ENCODE measurements around the gene OPTC.

The OPTC gene

DNA sequence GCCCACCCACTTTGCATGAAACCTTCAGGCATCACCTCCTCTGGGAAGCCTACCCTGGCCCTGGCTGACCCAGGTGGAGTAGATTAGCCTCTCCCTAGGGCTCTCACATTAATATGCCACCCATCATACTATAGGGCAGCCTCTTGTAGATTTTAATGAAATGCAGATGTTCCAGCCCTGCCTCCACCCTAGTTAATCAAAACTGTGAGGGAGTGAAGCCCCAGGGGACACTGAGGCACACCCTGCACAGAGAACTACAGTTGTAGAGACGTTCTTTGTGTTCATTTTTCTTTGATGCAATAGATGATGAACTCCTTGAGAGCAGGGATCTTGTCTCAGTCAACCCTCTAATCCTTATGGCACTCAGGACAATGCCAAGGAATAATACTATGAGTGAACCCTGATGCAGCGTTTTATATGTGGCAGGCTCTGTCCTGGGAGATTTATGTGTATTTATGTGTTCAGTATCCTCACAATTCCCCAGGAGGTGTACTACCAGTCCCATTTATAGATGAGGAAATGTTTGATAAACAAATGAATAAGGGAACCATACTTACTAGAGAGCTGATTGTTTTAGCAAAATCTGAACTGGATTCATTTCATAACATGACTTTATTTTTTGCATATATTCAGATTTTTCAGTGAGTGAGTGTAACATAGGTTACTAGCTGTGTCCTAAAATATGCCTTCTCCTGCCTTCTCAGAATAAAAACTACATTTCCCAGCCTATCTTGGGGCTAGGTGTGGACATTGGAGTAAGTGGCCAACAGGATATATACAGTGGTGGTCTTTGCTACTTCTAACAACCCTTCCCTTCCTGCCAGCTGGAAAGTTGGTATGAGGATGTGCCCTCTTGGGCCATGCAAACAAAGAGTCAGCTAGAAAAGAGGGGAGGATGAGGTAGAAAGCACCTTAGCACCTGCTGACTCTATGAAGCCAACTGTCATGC lies 41.8 kb upstream of the OPTC start:
- Histone ChIP-seq H3K27ac (peak overlapping the region in 1 of 2 donors; percentile 4), H3K4me3 (no peak overlapping the region)
- DNase-seq (ENCODE audit: low spot score) = no peak
- TF ChIP-seq, protein P1, sequence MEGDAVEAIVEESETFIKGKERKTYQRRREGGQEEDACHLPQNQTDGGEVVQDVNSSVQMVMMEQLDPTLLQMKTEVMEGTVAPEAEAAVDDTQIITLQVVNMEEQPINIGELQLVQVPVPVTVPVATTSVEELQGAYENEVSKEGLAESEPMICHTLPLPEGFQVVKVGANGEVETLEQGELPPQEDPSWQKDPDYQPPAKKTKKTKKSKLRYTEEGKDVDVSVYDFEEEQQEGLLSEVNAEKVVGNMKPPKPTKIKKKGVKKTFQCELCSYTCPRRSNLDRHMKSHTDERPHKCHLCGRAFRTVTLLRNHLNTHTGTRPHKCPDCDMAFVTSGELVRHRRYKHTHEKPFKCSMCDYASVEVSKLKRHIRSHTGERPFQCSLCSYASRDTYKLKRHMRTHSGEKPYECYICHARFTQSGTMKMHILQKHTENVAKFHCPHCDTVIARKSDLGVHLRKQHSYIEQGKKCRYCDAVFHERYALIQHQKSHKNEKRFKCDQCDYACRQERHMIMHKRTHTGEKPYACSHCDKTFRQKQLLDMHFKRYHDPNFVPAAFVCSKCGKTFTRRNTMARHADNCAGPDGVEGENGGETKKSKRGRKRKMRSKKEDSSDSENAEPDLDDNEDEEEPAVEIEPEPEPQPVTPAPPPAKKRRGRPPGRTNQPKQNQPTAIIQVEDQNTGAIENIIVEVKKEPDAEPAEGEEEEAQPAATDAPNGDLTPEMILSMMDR (IDR thresholded peaks at IDR 0.05) = no peak

DNA sequence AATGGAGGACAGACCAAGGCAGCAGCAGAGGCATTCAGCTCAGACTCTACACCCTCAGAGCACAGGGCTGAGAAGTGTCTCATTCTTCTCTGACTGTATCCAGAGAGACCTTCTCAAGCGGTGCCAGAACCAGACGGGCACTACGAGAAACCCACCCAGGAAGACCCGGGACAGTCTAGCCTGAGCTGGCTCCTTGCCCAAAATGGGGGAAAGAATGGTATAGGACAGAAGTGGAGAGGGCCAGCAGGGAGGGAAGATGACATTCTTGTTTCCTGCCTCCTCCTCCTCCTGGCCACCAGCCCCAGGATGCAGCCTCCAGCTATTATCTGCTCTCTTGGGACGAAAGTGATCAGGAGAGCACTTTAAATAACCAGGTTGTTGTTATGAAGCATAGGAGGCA lies 40.9 kb upstream of the OPTC start:
- Histone ChIP-seq H3K4me3 (no peak overlapping the region), H3K27ac (peak overlapping the region in 1 of 2 donors; percentile 18)
- no peak for DNase-seq (ENCODE audit: low spot score)
- TF ChIP-seq, protein P1 (IDR thresholded peaks at IDR 0.05) = no peak

DNA sequence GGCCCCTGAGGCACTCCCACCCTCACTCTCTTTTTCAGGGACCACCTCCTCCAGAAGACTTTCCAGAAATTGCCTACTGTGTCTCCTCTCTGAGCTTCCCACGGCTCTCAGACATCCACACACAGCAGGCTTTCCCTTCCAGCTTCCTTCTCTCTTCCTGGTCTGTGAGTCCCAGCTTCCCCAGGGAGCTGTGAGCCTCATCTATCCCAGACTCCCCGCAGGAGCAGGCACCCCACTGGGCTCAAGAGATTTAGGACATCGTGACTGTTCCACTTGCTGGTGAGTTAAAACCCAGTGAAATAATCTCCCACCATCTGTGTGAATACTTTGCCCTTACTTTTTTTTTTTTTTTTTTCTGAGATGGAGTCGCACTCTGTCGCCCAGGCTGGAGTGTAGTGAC lies 40.3 kb upstream of the OPTC start:
- TF ChIP-seq, protein P1 (IDR thresholded peaks at IDR 0.05) = no peak
- Histone ChIP-seq H3K4me3 (no peak overlapping the region), H3K27ac (no peak overlapping the region)
- DNase-seq (ENCODE audit: low spot score) = no peak

DNA sequence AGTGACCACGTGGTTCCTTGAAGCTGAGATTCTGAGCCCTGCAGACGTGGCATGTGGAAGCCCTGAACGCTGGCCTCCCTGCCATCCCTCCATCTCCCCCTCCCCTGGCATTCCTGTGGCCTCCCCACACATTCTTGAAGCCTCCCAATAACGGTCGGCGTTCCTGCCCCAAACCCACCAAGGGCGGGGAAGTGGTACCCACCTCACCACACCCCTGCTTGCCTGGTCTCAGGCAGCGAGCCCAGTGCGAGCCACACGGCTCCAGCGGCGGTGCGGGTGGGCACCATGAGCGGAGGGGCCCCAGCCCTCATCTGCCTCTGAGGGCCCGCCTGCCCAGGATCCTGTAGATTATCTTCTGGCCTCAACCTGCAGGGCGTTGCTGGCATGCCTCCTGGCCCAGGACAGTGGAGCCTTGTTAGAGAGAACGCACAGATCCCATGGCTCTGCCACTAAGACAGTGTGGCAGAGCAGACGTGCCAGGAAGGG lies 38.9 kb upstream of the OPTC start:
- H3K4me3 ChIP-seq = no peak overlapping the region
- TF ChIP-seq, protein P1 (IDR thresholded peaks at IDR 0.05) = no peak
- no peak for DNase-seq (ENCODE audit: low spot score)
- no peak overlapping the region for H3K27ac ChIP-seq

DNA sequence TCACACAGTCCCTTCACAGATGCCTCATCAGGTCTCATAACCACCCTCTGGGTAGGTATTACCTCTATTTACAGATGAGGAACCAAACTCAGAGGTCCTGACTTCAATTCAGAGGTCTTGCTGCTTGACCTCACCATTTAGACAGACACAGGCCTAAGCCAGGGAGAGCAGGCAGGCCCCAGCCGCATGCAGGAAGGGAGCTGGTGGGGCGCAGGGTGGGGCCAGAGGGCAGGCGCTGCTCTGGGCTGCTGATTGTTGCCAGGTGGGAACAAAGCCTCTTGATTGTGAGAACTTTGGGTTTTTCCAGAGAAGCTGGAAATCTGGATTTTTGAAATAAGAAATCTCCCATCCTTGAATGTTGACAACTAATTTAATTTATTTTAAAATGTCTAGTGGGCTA lies 38.2 kb upstream of the OPTC start:
- Histone ChIP-seq H3K27ac (no peak overlapping the region), H3K4me3 (no peak overlapping the region)
- TF ChIP-seq, protein P1 (IDR thresholded peaks at IDR 0.05) = no peak
- no peak for DNase-seq (ENCODE audit: low spot score)

DNA sequence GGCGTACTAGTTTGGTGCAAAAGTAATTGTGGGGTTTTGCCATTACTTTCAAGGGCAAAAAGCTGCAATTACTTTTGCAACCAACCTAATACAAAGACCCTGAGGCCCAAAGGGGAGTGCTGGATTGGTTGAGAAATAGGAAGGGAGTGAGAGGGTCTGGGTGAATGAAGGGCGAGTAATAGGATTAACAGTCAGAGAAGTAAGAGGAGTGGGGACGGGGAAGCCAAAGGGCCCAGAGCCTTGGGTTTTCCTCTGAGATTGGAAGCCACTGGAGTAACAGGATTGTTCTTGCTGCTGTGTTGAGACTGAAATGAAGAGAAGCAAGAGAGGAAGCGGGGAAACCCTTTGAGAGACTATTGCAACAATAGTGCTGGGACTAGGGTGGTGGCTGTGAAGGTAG lies 37.4 kb upstream of the OPTC start:
- Histone ChIP-seq H3K4me3 (no peak overlapping the region), H3K27ac (no peak overlapping the region)
- DNase-seq (ENCODE audit: low spot score) = no peak
- TF ChIP-seq, protein P1 (IDR thresholded peaks at IDR 0.05) = no peak

DNA sequence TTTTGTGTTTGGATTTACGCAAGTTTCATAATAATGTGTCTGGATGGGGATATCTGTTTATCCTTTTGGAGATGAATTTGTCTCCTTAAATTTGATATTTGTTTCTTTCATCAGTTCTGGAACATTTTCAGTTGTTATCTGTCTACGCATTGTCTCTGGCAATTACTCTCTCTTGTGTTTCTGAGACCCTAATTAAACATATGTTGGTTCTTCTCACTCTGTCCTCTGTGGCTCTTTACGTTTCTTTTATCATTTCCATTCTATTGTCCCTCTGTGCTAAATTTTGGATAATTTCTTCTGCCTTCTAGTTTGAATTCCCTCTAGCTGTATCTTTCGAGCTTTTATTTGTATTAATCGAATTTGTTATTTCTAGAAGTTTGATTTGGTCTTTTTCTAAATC lies 35.9 kb upstream of the OPTC start:
- Histone ChIP-seq H3K27ac (no peak overlapping the region), H3K4me3 (no peak overlapping the region)
- no peak for DNase-seq (ENCODE audit: low spot score)
- TF ChIP-seq, protein P1 (IDR thresholded peaks at IDR 0.05) = no peak

All from coronary artery (tissue), 2 donors.